ENCODE results near the gene MYL7.
A peak's percentile ranks its signal among the peaks of the same experiment; 100 is the strongest.
"Not testable (repeated sequence)": the region's sequence is repeated elsewhere in the genome, so short reads cannot be mapped to it uniquely, and the experiment has no call there.

MYL7 gene

GRCh38 chr7:44128721-44129582 lies 12.2 kb downstream of the MYL7 start:
- DNase-seq, result no peak

GRCh38 chr7:44127161-44127560 lies 14.0 kb downstream of the MYL7 start:
- no peak for DNase-seq

DNA sequence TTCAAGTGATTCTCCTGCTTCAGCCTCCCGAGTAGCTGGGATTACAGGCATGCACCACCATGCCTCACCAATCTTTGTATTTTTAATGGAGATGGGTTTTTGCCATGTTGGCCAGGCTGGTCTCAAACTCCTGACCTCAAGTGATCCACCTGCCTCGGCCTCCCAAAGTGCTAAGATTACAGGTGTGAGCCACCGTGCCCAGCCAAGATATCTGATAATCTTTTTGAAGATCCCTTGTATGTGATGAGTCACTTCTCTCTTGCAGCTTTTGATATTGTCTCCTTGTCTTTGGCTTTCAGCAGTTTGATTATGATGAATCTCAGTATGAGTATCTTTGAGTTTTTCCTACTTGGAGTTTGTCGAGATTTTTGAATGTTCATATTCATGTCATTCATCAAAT lies 14.6 kb downstream of the MYL7 start:
- not testable (repeated sequence) for DNase-seq

DNA sequence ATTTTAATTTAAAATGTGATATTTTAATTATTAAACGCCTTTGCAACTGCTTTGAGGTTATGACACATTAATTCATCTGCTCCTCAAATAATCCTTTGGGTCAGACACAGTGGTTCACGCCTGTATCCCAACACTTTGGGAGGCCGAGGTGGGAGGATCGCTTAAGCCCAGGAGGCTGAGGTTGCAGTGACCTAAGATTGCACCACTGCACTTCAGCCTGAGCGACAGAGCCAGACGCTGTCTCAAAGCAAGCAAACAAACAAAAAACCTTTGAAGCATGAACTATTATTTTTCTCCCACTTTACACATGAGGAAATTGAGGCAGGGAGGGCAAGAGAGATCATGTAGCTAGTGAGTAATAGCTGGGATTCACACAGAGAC lies 16.3 kb downstream of the MYL7 start:
- no peak for DNase-seq

DNA sequence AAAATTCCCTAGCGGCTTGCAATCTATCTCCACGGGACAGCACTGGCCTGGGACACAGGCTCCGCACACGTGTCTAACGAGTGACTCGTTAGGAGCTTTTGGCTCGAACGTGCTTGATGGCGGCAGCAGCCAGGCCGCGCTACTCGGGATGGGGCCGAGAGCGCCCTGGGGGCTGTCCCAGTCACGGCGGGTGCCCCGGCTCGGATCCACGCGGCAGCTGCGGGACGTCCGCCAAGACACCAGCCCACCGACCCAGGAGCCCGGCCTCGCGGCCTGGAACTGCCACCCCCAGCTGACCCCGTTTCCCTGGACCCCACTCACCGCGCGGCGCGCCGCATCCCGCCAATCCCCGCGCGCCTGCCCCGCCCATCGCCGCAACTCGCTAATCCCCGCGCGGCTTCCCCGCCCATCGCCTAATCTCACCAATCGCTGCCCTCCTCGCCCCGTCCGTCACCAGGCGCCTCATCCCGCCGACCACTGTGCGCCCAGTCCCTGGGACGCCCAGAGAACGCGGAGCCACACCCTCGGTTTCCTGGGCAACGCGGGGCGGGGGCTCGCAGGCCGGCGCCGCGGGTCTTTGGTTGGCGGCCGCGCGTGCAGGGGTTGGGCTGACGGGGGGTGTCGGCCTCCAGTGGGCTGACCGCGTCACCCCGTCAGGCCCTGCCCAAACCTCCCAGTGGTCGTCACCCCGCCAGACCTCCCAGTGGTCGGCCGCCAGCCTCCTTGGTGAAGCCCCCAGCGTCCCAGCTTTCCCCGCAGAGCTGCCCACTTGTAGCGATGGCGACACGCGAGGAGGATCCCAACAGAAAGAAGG lies 17.7 kb downstream of the MYL7 start, which contains the start of gene POLD2:
Gene POLD2, minus strand, starts transcription at position 359 of the 814 bp plus-strand sequence. CDS start 1,495 bp downstream, outside the sequence.
- DNase-seq, result peak; percentile 92

DNA sequence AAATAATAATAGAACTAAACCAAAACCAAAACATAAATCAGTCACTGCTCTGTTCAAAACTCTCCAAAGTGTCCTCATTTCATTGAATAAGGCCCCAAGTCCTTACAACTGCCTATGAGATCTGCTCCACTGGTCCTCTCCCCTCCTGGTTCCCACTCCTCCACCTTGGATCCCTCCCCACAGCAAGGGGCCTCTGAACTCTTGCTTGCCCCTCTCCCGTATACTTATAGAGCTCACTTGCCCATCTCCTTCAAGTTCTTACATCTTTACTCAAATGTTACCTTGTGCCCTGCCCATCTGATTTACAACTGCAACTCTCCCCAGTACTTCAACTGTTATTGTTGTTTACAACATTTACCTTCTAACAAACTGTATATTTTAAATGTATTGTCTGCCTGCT lies 18.6 kb downstream of the MYL7 start:
- DNase-seq, result no peak

DNA sequence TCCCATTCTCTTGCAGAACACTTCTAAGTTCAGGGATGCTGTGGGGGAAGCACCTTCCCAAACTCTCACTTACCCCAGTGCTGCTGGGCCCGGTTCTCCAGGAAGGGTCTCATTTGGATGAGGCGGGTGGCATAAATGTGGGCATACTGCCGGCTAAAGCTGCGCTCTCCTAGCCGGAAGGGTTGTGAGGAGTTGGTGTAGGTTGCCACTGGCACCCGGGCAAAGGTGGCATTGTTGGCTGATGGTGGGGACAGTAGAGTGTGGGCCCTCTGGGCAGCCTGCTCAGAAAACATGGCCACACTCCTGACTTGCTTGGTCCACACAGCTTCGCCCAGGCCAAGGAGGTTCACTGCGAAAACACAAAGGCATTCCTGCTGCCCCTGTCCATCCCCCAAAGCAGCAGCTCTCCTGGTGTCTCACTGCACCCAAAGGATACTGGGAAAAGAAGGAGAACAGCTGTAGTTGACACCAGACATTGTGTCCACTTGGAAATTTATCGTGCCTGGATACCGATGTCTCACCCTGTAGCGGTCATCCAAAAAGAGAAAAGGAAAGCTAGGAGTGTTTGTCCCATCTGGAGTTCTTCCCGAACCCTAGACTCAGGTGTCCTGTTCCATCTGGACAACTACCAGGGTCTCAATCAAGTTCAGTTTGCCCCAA lies 19.2 kb downstream of the MYL7 start:
- DNase-seq, result no peak

- no peak for DNase-seq
Measured at GRCh38 chr7:44120395-44120794, 20.7 kb downstream of the MYL7 start.

- no peak for DNase-seq
Measured at GRCh38 chr7:44119829-44120380, 21.2 kb downstream of the MYL7 start.

- no peak for DNase-seq
Measured at GRCh38 chr7:44117801-44118429, 23.2 kb downstream of the MYL7 start.

- DNase-seq, result no peak
Measured at GRCh38 chr7:44116789-44117666, 24.1 kb downstream of the MYL7 start.

DNA sequence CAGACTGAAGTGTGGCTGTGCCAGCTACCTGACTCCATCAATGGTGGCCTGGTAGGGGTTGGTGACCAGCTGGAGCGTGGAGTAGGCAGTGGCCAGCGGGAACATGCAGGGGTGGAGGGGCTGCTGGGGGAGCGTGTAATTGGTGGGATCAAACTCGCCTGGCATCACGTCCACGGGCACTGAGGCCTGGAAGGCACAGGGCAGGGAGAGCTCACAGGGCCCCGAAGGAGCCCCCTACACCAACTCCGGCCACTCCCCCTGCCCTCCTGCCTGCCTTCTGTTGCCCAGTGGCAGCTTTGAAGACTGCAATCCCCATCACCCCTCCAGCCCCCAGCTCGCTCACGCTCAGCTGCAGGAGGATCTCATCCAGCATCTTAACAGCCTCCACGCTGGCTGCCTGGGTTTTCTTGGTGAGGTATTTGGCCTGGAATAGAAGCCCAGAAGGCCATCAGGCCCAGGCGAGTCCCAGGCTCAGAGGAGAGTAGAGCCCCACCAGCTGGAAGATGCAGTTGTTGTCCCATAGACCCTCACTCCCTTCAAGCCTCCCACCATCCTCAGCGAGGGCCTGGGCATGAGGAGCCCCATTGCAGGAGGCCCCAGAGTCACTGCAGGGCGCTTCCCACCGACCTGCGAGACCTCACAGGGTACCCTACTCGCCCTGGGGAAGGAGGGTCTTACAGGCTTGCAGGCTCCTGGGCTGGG lies 24.9 kb downstream of the MYL7 start:
- no peak for DNase-seq

DNA sequence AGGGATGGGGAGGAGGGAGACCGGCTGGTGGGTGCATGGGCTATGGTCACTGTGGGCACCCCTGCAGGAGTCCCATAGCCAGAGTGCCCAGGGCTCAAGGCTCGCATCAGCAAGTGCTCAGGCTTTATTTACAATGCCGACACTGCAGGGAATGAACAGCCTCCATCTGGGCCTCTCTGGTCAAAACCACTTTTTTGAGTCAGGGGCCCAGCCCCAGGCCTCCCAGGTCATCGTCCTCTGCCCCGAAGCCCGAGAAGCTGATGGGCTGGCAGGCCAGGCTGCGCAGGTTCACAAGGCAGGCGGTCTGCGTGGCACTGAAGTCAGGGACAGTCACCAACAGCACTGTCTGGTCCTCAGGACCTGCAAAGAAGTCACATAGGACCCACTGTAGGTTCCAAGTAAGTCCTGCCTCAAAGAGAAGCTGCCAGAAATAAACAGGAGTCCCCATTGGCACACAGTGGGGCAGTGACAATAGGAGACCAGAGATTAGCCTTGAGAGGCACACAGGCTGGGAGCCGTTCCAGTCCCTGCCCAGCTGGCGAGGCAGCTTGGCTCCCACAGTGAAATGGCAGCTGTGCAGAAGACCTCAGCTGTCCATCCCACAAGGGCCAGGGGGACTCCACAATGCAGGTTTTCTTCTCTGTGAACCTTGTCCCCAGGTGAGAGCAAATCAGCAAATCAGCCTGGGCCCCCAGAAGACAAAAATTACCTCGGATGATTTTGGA lies 26.4 kb downstream of the MYL7 start:
- no peak for DNase-seq

DNA sequence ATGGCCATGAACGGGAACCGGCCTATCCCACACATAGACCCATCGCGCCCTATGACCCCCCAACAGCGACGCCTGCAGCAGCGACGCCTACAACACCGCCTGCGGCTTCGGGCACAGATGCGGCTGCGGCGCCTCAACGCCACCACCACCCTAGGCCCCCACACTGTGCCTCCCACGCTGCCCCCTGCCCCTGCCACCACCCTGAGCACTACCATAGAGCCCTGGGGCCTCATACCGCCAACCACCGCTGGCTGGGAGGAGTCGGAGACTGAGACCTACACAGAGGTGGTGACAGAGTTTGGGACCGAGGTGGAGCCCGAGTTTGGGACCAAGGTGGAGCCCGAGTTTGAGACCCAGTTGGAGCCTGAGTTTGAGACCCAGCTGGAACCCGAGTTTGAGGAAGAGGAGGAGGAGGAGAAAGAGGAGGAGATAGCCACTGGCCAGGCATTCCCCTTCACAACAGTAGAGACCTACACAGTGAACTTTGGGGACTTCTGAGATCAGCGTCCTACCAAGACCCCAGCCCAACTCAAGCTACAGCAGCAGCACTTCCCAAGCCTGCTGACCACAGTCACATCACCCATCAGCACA lies 27.3 kb downstream of the MYL7 start:
- DNase-seq, result no peak

- DNase-seq, result no peak
Measured at GRCh38 chr7:44112997-44113763, 28.0 kb downstream of the MYL7 start.

DNA sequence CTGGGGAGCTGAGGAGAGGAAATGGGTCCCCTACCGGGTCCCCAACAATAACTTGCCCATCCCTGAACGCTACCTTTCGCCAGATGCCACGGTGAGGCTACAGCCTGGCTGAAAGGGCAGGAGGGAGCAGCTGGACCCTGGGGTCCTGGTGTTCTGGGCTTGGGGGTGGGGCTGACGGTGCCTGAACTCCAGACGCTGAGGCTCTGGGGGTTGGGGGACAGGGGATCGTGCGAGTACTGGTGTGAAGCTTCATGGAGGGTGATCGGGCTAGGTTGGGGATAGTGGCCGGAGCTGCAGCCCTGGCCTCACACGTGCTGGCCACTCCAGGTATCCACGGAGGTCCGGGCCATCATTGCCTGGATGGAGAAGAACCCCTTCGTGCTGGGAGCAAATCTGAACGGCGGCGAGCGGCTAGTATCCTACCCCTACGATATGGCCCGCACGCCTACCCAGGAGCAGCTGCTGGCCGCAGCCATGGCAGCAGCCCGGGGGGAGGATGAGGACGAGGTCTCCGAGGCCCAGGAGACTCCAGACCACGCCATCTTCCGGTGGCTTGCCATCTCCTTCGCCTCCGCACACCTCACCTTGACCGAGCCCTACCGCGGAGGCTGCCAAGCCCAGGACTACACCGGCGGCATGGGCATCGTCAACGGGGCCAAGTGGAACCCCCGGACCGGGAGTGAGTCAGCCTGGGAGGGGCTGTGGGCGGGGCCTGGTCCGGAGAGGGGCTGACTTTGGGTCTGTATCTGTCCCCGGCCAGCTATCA lies 28.7 kb downstream of the MYL7 start:
- no peak for DNase-seq

DNA sequence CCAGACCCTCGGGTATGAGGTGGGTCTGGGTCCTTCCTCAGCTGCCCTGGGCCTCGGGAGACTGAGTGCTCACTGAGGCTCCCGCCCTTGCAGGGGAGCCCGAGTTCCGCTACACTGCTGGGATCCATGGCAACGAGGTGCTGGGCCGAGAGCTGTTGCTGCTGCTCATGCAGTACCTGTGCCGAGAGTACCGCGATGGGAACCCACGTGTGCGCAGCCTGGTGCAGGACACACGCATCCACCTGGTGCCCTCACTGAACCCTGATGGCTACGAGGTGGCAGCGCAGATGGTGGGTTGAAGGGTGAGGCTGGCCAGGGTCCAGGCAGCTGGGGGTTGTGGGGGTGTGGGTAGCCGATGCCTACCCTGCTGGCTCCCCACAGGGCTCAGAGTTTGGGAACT lies 29.4 kb downstream of the MYL7 start:
- DNase-seq, result no peak

Data from MV-4-11 (cell line).